MM.1S (cell line): ENCODE data around the gene UNC5C.

Experiments used
- DNase-seq: peaks from one replicate; pipeline ENCODE4 v3.0.0-alpha.2; 2015
- H2AFZ ChIP-seq: fragments of 300-600 bp; sonication (generic); 2 replicates; pipeline ENCODE4 v1.6.0; 2016; ENCODE audit warnings: antibody characterized with exemption, low read length
- H3F3A ChIP-seq: fragments of 300-600 bp; sonication (generic); 2 replicates; pipeline ENCODE4 v1.6.1; 2016; ENCODE audit warnings: mild to moderate bottlenecking, antibody characterized with exemption, low read length, moderate library complexity, mixed read lengths; ENCODE audit not compliant: insufficient read depth
- H3K27ac ChIP-seq: fragments of 300-600 bp; sonication (generic); 2 replicates; pipeline ENCODE4 v1.5.1; 2016; ENCODE audit warnings: mild to moderate bottlenecking, low read length
- H3K27me3 ChIP-seq: fragments of 300-600 bp; sonication (generic); replicated peaks from 2 replicates; pipeline ENCODE4 v1.6.0; 2016; ENCODE audit warnings: low read length; ENCODE audit not compliant: insufficient read depth
- H3K36me3 ChIP-seq: fragments of 300-600 bp; sonication (generic); replicated peaks from 2 replicates; pipeline ENCODE4 v1.6.1; 2016; ENCODE audit warnings: mild to moderate bottlenecking, low read length, mixed read lengths; ENCODE audit not compliant: insufficient read depth
- H3K4me1 ChIP-seq: fragments of 300-600 bp; sonication (generic); 2 replicates; pipeline ENCODE4 v1.6.1; 2016; ENCODE audit warnings: low read length, mixed read lengths
- H3K4me2 ChIP-seq: fragments of 300-600 bp; sonication (generic); 2 replicates; pipeline ENCODE4 v1.6.0; 2016; ENCODE audit warnings: low read depth, low read length
- H3K4me3 ChIP-seq: fragments of 300-600 bp; sonication (generic); 2 replicates; pipeline ENCODE4 v1.5.1; 2016; ENCODE audit warnings: low read length, mixed read lengths
- H3K79me2 ChIP-seq: fragments of 300-600 bp; sonication (generic); 2 replicates; pipeline ENCODE4 v1.6.1; 2016; ENCODE audit warnings: mixed run types, low read length, mixed read lengths
- H3K9ac ChIP-seq: fragments of 300-600 bp; sonication (generic); 2 replicates; pipeline ENCODE4 v1.6.1; 2016; ENCODE audit warnings: low read length, mixed read lengths
- H3K9me2 ChIP-seq: fragments of 300-600 bp; sonication (generic); replicated peaks from 2 replicates; pipeline ENCODE4 v1.6.1; 2016; ENCODE audit warnings: mild to moderate bottlenecking, low read length, mixed read lengths; ENCODE audit not compliant: insufficient read depth
- H3K9me3 ChIP-seq: fragments of 300-600 bp; sonication (generic); replicated peaks from 2 replicates; pipeline ENCODE4 v1.6.1; 2016; ENCODE audit warnings: mild to moderate bottlenecking, low read length, mixed read lengths; ENCODE audit not compliant: insufficient read depth
- H4K20me1 ChIP-seq: fragments of 300-600 bp; sonication (generic); 2 replicates; pipeline ENCODE4 v1.6.1; 2016; ENCODE audit warnings: mild to moderate bottlenecking, low read length, moderate library complexity, mixed read lengths; ENCODE audit not compliant: insufficient read depth
- EZH2 ChIP-seq: fragments of 300-600 bp; sonication (generic); optimal IDR thresholded peaks from 2 replicates; pipeline ENCODE3; 2017; ENCODE audit warnings: low read depth, mild to moderate bottlenecking, antibody characterized with exemption, low read length, mixed read lengths
- EZH2phosphoT487 ChIP-seq: fragments of 300-600 bp; sonication (generic); IDR thresholded peaks from 2 replicates; pipeline ENCODE4 v1.6.1; 2018; ENCODE audit warnings: antibody characterized with exemption, low read length
- TF ChIP-seq, protein P1 (sequence below): fragments of 300-600 bp; sonication (generic); IDR thresholded peaks from 2 replicates; pipeline ENCODE4 v1.5.1; 2016; ENCODE audit warnings: antibody characterized with exemption, low read length, mixed read lengths

The UNC5C gene

GRCh38 chr4:95250544-95251137, 298.1 kb downstream of the UNC5C start:
- Histone ChIP-seq H3K79me2 (no peaks in the 10 kb centered on the region), H3K4me1 (no peaks in the 10 kb centered on the region), H3K9me3 (no peaks in the 10 kb centered on the region), H3K9me2 (no peaks in the 10 kb centered on the region), H3K36me3 (no peaks in the 10 kb centered on the region), H3K9ac (no peak overlapping the region), H3K27ac (no peak overlapping the region), H3K4me2 (no peak overlapping the region), H4K20me1 (no peaks in the 10 kb centered on the region), H3K4me3 (no peak overlapping the region), H2AFZ (no peak overlapping the region), H3F3A (no peaks in the 10 kb centered on the region), H3K27me3 (no peaks in the 10 kb centered on the region)
- no peak for DNase-seq
- TF ChIP-seq EZH2 (no peak), EZH2phosphoT487 (no peak)
- TF ChIP-seq, protein P1, sequence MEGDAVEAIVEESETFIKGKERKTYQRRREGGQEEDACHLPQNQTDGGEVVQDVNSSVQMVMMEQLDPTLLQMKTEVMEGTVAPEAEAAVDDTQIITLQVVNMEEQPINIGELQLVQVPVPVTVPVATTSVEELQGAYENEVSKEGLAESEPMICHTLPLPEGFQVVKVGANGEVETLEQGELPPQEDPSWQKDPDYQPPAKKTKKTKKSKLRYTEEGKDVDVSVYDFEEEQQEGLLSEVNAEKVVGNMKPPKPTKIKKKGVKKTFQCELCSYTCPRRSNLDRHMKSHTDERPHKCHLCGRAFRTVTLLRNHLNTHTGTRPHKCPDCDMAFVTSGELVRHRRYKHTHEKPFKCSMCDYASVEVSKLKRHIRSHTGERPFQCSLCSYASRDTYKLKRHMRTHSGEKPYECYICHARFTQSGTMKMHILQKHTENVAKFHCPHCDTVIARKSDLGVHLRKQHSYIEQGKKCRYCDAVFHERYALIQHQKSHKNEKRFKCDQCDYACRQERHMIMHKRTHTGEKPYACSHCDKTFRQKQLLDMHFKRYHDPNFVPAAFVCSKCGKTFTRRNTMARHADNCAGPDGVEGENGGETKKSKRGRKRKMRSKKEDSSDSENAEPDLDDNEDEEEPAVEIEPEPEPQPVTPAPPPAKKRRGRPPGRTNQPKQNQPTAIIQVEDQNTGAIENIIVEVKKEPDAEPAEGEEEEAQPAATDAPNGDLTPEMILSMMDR: no peak

DNA sequence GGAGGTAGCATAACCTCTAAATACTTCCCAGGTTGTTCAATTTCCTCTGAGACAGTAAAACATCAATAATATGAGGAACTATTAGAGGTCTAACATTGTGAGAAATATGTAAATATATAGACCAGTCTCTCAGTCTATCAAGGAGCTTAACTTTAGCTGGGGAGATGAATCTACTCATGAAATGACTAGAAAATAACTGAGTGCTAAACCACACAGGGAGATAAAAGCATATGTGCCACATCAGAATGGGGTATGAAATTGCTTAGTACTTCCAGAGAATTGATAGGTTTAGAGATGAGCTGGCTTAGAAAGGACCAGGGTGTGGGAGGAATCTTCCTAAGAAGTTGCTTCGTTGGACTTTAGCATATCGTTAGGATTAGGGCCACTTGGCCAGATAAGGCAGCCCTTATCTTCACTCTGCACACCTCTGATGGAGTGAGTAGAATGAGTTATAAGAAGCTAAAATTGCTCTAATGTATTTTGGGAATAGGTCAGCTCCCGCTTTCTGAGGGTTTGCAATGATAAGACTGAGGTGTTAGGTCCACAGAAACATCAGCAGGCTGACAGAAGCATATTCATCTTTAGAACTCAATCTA, 299.2 kb downstream of the UNC5C start:
- Histone ChIP-seq H3K4me3 (no peak overlapping the region), H3K4me2 (no peak overlapping the region), H3K79me2 (no peaks in the 10 kb centered on the region), H3K36me3 (no peaks in the 10 kb centered on the region), H2AFZ (no peak overlapping the region), H3K4me1 (no peaks in the 10 kb centered on the region), H3K27me3 (no peaks in the 10 kb centered on the region), H3F3A (no peaks in the 10 kb centered on the region), H3K9ac (no peak overlapping the region), H3K27ac (no peak overlapping the region), H3K9me3 (no peaks in the 10 kb centered on the region), H4K20me1 (no peaks in the 10 kb centered on the region), H3K9me2 (no peaks in the 10 kb centered on the region)
- no peak for TF ChIP-seq EZH2
- no peak for TF ChIP-seq EZH2phosphoT487
- TF ChIP-seq, protein P1: no peak
- DNase-seq: no peak

GRCh38 chr4:95248720-95249425, 299.9 kb downstream of the UNC5C start:
- Histone ChIP-seq H3K27ac (no peak overlapping the region), H3K4me3 (no peak overlapping the region), H3K9ac (no peak overlapping the region), H3K9me3 (no peaks in the 10 kb centered on the region), H3K27me3 (no peaks in the 10 kb centered on the region), H3K4me1 (no peaks in the 10 kb centered on the region), H3K9me2 (no peaks in the 10 kb centered on the region), H3K79me2 (no peaks in the 10 kb centered on the region), H3K36me3 (no peaks in the 10 kb centered on the region), H3K4me2 (no peak overlapping the region), H2AFZ (no peak overlapping the region), H3F3A (no peaks in the 10 kb centered on the region), H4K20me1 (no peaks in the 10 kb centered on the region)
- DNase-seq: no peak
- TF ChIP-seq EZH2phosphoT487 (no peak), EZH2 (no peak)
- TF ChIP-seq, protein P1: no peak
